ENCODE results near the gene SRD5A3.

Gene SRD5A3

GRCh38 chr4:55397126-55397436 lies 51.0 kb downstream of the SRD5A3 start:
- peaks cover 35% of the 10 kb centered on the region for H3K4me1 Mint-ChIP-seq (ENCODE audit: low read depth)
- no peaks in the 10 kb centered on the region for H3K27me3 Mint-ChIP-seq (ENCODE audit: low read depth)
- H3K4me3 Mint-ChIP-seq = peak overlapping the region; percentile 95
- peak overlapping the region; percentile 88 for H3K27ac Mint-ChIP-seq
- no peak for DNase-seq (ENCODE audit: low spot score)
- H3K36me3 Mint-ChIP-seq (ENCODE audit: low read depth) = peaks cover 24% of the 10 kb centered on the region
- no peaks in the 10 kb centered on the region for H3K9me3 Mint-ChIP-seq

- no peak for DNase-seq (ENCODE audit: low spot score)
- peaks cover 35% of the 10 kb centered on the region for H3K4me1 Mint-ChIP-seq (ENCODE audit: low read depth)
- H3K36me3 Mint-ChIP-seq (ENCODE audit: low read depth) = peaks cover 24% of the 10 kb centered on the region
- H3K4me3 Mint-ChIP-seq = peak overlapping the region; percentile 95
- no peaks in the 10 kb centered on the region for H3K27me3 Mint-ChIP-seq (ENCODE audit: low read depth)
- peak overlapping the region; percentile 88 for H3K27ac Mint-ChIP-seq
- H3K9me3 Mint-ChIP-seq = no peaks in the 10 kb centered on the region
Measured at GRCh38 chr4:55397520-55398321, 51.7 kb downstream of the SRD5A3 start.

GRCh38 chr4:55398461-55398860 lies 52.4 kb downstream of the SRD5A3 start:
- H3K27me3 Mint-ChIP-seq (ENCODE audit: low read depth) = no peaks in the 10 kb centered on the region
- no peak overlapping the region for H3K27ac Mint-ChIP-seq
- peaks cover 28% of the 10 kb centered on the region for H3K36me3 Mint-ChIP-seq (ENCODE audit: low read depth)
- H3K9me3 Mint-ChIP-seq = no peaks in the 10 kb centered on the region
- no peak for DNase-seq (ENCODE audit: low spot score)
- peaks cover 35% of the 10 kb centered on the region for H3K4me1 Mint-ChIP-seq (ENCODE audit: low read depth)
- peak overlapping the region; percentile 95 for H3K4me3 Mint-ChIP-seq

- no peak overlapping the region for H3K27ac Mint-ChIP-seq
- peaks cover 33% of the 10 kb centered on the region for H3K36me3 Mint-ChIP-seq (ENCODE audit: low read depth)
- H3K9me3 Mint-ChIP-seq = no peaks in the 10 kb centered on the region
- H3K4me3 Mint-ChIP-seq = peak overlapping the region; percentile 95
- H3K27me3 Mint-ChIP-seq (ENCODE audit: low read depth) = no peaks in the 10 kb centered on the region
- no peak for DNase-seq (ENCODE audit: low spot score)
- H3K4me1 Mint-ChIP-seq (ENCODE audit: low read depth) = peaks cover 39% of the 10 kb centered on the region
Measured at GRCh38 chr4:55398966-55399365, 52.9 kb downstream of the SRD5A3 start.

GRCh38 chr4:55399581-55399980 lies 53.5 kb downstream of the SRD5A3 start:
- Mint-ChIP-seq H3K27me3 (ENCODE audit: low read depth) (no peaks in the 10 kb centered on the region), H3K4me1 (ENCODE audit: low read depth) (peaks cover 35% of the 10 kb centered on the region), H3K4me3 (peak overlapping the region; percentile 95), H3K27ac (no peak overlapping the region), H3K9me3 (no peaks in the 10 kb centered on the region), H3K36me3 (ENCODE audit: low read depth) (peaks cover 36% of the 10 kb centered on the region)
- no peak for DNase-seq (ENCODE audit: low spot score)

GRCh38 chr4:55405073-55405472 lies 59.0 kb downstream of the SRD5A3 start:
- Mint-ChIP-seq H3K9me3 (no peaks in the 10 kb centered on the region), H3K27ac (no peak overlapping the region), H3K27me3 (ENCODE audit: low read depth) (no peaks in the 10 kb centered on the region), H3K36me3 (ENCODE audit: low read depth) (peaks cover 41% of the 10 kb centered on the region), H3K4me3 (no peak overlapping the region), H3K4me1 (ENCODE audit: low read depth) (peaks cover 24% of the 10 kb centered on the region)
- no peak for DNase-seq (ENCODE audit: low spot score)

- Mint-ChIP-seq H3K9me3 (no peaks in the 10 kb centered on the region), H3K27me3 (ENCODE audit: low read depth) (no peaks in the 10 kb centered on the region), H3K27ac (no peak overlapping the region), H3K4me3 (no peak overlapping the region), H3K4me1 (ENCODE audit: low read depth) (peaks cover 24% of the 10 kb centered on the region), H3K36me3 (ENCODE audit: low read depth) (peaks cover 38% of the 10 kb centered on the region)
- DNase-seq (ENCODE audit: low spot score) = no peak
Measured at GRCh38 chr4:55406545-55406944, 60.5 kb downstream of the SRD5A3 start.

GRCh38 chr4:55407119-55407518 lies 61.1 kb downstream of the SRD5A3 start:
- DNase-seq (ENCODE audit: low spot score) = no peak
- Mint-ChIP-seq H3K36me3 (ENCODE audit: low read depth) (peaks cover 42% of the 10 kb centered on the region), H3K4me1 (ENCODE audit: low read depth) (peaks cover 26% of the 10 kb centered on the region), H3K4me3 (no peak overlapping the region), H3K27me3 (ENCODE audit: low read depth) (no peaks in the 10 kb centered on the region), H3K27ac (no peak overlapping the region), H3K9me3 (no peaks in the 10 kb centered on the region)

GRCh38 chr4:55407764-55408163 lies 61.7 kb downstream of the SRD5A3 start:
- no peaks in the 10 kb centered on the region for H3K9me3 Mint-ChIP-seq
- no peak overlapping the region for H3K27ac Mint-ChIP-seq
- H3K4me1 Mint-ChIP-seq (ENCODE audit: low read depth) = peaks cover 26% of the 10 kb centered on the region
- no peaks in the 10 kb centered on the region for H3K27me3 Mint-ChIP-seq (ENCODE audit: low read depth)
- peaks cover 42% of the 10 kb centered on the region for H3K36me3 Mint-ChIP-seq (ENCODE audit: low read depth)
- no peak for DNase-seq (ENCODE audit: low spot score)
- no peak overlapping the region for H3K4me3 Mint-ChIP-seq

- no peak overlapping the region for H3K4me3 Mint-ChIP-seq
- no peaks in the 10 kb centered on the region for H3K9me3 Mint-ChIP-seq
- DNase-seq (ENCODE audit: low spot score) = no peak
- H3K4me1 Mint-ChIP-seq (ENCODE audit: low read depth) = peaks cover 23% of the 10 kb centered on the region
- H3K36me3 Mint-ChIP-seq (ENCODE audit: low read depth) = peaks cover 32% of the 10 kb centered on the region
- no peak overlapping the region for H3K27ac Mint-ChIP-seq
- H3K27me3 Mint-ChIP-seq (ENCODE audit: low read depth) = no peaks in the 10 kb centered on the region
Measured at GRCh38 chr4:55409468-55410171, 63.6 kb downstream of the SRD5A3 start.

- H3K27ac Mint-ChIP-seq = no peak overlapping the region
- H3K4me1 Mint-ChIP-seq (ENCODE audit: low read depth) = peaks cover 20% of the 10 kb centered on the region
Measured at GRCh38 chr4:55410431-55410830, 64.4 kb downstream of the SRD5A3 start.

GRCh38 chr4:55411621-55412020 lies 65.6 kb downstream of the SRD5A3 start:
- Mint-ChIP-seq H3K27me3 (ENCODE audit: low read depth) (no peaks in the 10 kb centered on the region), H3K27ac (no peak overlapping the region), H3K4me1 (ENCODE audit: low read depth) (peaks cover 17% of the 10 kb centered on the region), H3K36me3 (ENCODE audit: low read depth) (peaks cover 19% of the 10 kb centered on the region), H3K4me3 (no peak overlapping the region), H3K9me3 (no peaks in the 10 kb centered on the region)
- DNase-seq (ENCODE audit: low spot score) = no peak

More at GRCh38 chr4:55410431-55410830, 64.4 kb downstream of the SRD5A3 start:
- Mint-ChIP-seq H3K27me3 (ENCODE audit: low read depth) (no peaks in the 10 kb centered on the region), H3K9me3 (no peaks in the 10 kb centered on the region), H3K36me3 (ENCODE audit: low read depth) (peaks cover 27% of the 10 kb centered on the region), H3K4me3 (no peak overlapping the region)
- DNase-seq (ENCODE audit: low spot score) = no peak

- no peaks in the 10 kb centered on the region for H3K27me3 Mint-ChIP-seq (ENCODE audit: low read depth)
- no peak overlapping the region for H3K4me3 Mint-ChIP-seq
- no peak for DNase-seq (ENCODE audit: low spot score)
- H3K9me3 Mint-ChIP-seq = no peaks in the 10 kb centered on the region
- H3K4me1 Mint-ChIP-seq (ENCODE audit: low read depth) = peaks cover 7% of the 10 kb centered on the region
- peaks cover 33% of the 10 kb centered on the region for H3K36me3 Mint-ChIP-seq (ENCODE audit: low read depth)
- H3K27ac Mint-ChIP-seq = no peak overlapping the region
Measured at GRCh38 chr4:55416176-55416575, 70.1 kb downstream of the SRD5A3 start.

Data from T-helper 2 cell treated with Interferon-gamma antibody and Interleukin-4, amounts not matched to agents 5 μg/mL and 100 μg/mL, for 36 hours (primary cell).